ENCODE data around the gene P2RX6.

P2RX6 gene

DNA sequence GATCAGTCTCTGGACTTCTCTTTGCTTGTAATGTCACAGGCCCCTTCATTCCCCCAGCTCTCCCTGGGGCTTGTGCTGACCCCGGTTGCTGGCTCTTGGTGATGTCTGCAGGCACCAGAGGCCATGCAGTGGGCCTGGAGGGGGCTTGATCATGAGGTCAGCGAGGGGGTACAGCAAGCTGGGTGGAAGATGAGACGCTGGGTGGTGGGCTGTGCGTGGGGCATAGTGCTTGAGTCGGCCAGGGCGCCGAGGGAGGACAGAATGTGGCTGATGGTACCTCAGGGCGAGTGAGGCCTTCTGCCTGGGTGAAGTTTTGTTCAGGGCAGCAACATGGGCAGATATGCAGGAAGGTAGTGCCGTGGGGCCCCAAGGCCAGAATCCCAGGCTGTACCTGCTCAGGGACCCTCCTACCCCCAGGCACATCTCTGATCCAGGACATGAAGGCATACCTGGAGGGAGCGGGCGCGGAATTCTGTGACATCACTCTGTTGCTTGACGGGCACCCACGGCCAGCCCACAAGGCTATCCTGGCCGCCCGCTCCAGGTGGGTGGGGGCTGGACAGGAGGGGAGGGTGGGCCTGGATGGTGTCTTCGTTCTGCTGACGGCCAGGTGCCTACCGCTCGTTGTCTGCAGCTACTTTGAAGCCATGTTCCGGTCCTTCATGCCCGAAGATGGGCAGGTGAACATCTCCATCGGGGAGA lies 19.5 kb upstream of the P2RX6 start:
- DNase-seq (ENCODE audit: extremely low read depth, low read depth): no peak
- TF ChIP-seq CTCF (IDR thresholded peaks at IDR 0.05; ENCODE audit: low read depth, low read length, missing control alignments): no peak
- H3K4me3 ChIP-seq (replicated peaks; ENCODE audit: low read depth, low read length): no peak overlapping the region

GRCh38 chr22:20996031-20996410 lies 18.9 kb upstream of the P2RX6 start:
- no peak overlapping the region for H3K4me3 ChIP-seq (replicated peaks; ENCODE audit: low read depth, low read length)
- no peak for DNase-seq (ENCODE audit: extremely low read depth, low read depth)
- TF ChIP-seq CTCF (IDR thresholded peaks at IDR 0.05; ENCODE audit: low read depth, low read length, missing control alignments): no peak

- DNase-seq (ENCODE audit: extremely low read depth, low read depth): no peak
- TF ChIP-seq CTCF (IDR thresholded peaks at IDR 0.05; ENCODE audit: low read depth, low read length, missing control alignments): no peak
- H3K4me3 ChIP-seq (replicated peaks; ENCODE audit: low read depth, low read length): no peak overlapping the region
Measured at GRCh38 chr22:20996598-20997535, 18.1 kb upstream of the P2RX6 start.

GRCh38 chr22:20997536-20998257 lies 17.3 kb upstream of the P2RX6 start:
- H3K4me3 ChIP-seq (replicated peaks; ENCODE audit: low read depth, low read length): no peak overlapping the region
- no peak for DNase-seq (ENCODE audit: extremely low read depth, low read depth)
- no peak for TF ChIP-seq CTCF (IDR thresholded peaks at IDR 0.05; ENCODE audit: low read depth, low read length, missing control alignments)

DNA sequence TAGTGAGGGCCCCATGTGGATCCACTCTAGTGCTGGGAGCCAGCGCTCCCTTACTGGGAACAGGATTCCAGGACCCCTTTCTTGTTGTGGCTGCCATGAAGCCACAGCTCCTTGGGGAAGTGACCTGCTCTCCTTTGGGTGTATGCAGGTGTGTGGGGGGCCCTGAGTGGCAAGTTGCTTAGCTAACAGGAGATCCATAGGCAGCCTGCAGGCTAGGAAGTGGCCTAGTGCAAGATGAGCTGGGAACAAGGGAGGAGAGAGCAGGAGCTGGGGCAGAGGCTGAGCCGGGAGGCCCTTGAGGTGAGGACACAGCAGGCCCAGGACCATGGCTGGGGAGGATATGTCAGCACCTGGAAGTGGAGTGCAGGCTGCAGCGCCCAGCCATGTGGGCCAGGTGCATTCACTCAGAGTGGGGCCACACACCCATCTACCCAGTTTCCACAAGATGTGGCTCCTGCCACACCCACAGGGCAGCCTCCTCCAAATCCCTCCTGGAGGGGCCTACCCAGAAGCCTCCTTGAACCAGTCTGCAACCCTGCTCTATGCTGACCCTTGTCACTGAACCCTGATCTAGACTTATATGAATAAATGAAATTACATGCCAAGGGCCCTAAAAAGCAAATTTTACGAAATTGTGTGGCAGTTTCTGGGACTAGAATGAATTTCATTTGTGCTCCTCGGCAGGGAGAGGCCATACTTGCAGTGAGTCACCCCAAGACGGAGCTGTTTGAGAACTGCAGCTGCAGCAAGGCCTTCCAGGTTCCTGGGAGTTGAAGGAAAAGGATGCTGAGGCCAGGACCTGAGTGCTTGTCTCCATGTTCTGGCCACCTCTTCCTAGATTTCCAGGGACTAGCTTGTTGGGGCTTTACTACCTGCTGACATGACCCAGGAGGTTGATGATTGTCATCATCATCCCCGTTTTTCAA lies 16.3 kb upstream of the P2RX6 start:
- no peak overlapping the region for H3K4me3 ChIP-seq (replicated peaks; ENCODE audit: low read depth, low read length)
- TF ChIP-seq CTCF (IDR thresholded peaks at IDR 0.05; ENCODE audit: low read depth, low read length, missing control alignments): no peak
- DNase-seq (ENCODE audit: extremely low read depth, low read depth): no peak
